Upper lobe of left lung (tissue), 4 donors: ENCODE measurements around the gene PSTPIP2.

Experiments
- EP300 ChIP-seq, 4 donors: sonication (generic); formaldehyde crosslinking; IDR thresholded peaks; one replicate each; pipeline ENCODE4 v1.5.1; 2017; ENCODE audit warnings: antibody characterized with exemption in 4 of 4, control low read depth in 2 of 4
- POLR2A ChIP-seq, 4 donors: fragments of 450-650 bp; IDR thresholded peaks; one replicate each; pipeline ENCODE4 v1.5.1; 2016 to 2017; ENCODE audit warnings: antibody characterized with exemption in 4 of 4, mild to moderate bottlenecking in 2 of 4
- POLR2AphosphoS5 ChIP-seq, 2 donors: sonication (generic); formaldehyde crosslinking; IDR thresholded peaks; one replicate each; pipeline ENCODE4 v1.5.1; 2017; ENCODE audit warnings: antibody characterized with exemption in 2 of 2
- TF ChIP-seq, protein P1 (sequence below), 6 experiments: fragments of 450-650 bp in 4 of 6; fragments of 200-600 bp in 2 of 6; sonication (generic) in 2 of 6; IDR thresholded peaks; one replicate each; pipeline ENCODE4 v1.5.1; 2016 to 2019; ENCODE audit warnings: antibody characterized with exemption in 6 of 6

DNA sequence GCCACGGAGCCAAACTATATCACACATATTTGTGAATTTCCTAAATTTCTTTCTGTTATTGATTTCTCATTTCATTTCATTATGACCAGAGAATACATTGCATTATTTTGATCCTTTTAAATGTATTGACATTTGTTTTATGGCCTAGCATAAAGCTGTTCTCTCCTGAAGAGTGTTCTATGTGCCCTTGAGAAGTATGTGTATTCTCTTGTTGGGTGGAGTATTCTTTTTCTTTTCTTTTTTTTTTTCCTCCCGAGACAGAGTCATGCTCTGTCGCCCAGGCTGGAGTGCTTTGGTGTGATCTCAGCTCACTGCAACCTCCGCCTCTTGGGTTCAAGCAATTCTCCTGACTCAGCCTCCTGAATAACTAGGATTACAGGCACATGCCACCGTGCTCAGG lies 37.3 kb upstream of the PSTPIP2 start:
- TF ChIP-seq, protein P1, sequence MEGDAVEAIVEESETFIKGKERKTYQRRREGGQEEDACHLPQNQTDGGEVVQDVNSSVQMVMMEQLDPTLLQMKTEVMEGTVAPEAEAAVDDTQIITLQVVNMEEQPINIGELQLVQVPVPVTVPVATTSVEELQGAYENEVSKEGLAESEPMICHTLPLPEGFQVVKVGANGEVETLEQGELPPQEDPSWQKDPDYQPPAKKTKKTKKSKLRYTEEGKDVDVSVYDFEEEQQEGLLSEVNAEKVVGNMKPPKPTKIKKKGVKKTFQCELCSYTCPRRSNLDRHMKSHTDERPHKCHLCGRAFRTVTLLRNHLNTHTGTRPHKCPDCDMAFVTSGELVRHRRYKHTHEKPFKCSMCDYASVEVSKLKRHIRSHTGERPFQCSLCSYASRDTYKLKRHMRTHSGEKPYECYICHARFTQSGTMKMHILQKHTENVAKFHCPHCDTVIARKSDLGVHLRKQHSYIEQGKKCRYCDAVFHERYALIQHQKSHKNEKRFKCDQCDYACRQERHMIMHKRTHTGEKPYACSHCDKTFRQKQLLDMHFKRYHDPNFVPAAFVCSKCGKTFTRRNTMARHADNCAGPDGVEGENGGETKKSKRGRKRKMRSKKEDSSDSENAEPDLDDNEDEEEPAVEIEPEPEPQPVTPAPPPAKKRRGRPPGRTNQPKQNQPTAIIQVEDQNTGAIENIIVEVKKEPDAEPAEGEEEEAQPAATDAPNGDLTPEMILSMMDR (IDR thresholded peaks at IDR 0.05) = no peak
- TF ChIP-seq POLR2AphosphoS5 (IDR thresholded peaks at IDR 0.05) (no peak), POLR2A (IDR thresholded peaks at IDR 0.05) (no peak), EP300 (IDR thresholded peaks at IDR 0.05) (no peak)
